ENCODE results near the gene OLFM1.

OLFM1 gene

GRCh38 chr9:135090547-135090946 lies 3.1 kb downstream of the OLFM1 start:
- no peak for DNase-seq

- DNase-seq: no peak
These were observed 4.1 kb downstream of the OLFM1 start for GRCh38 chr9:135091545-135091944.

- DNase-seq: no peak
These were observed 5.6 kb downstream of the OLFM1 start for GRCh38 chr9:135093111-135093510.

DNA sequence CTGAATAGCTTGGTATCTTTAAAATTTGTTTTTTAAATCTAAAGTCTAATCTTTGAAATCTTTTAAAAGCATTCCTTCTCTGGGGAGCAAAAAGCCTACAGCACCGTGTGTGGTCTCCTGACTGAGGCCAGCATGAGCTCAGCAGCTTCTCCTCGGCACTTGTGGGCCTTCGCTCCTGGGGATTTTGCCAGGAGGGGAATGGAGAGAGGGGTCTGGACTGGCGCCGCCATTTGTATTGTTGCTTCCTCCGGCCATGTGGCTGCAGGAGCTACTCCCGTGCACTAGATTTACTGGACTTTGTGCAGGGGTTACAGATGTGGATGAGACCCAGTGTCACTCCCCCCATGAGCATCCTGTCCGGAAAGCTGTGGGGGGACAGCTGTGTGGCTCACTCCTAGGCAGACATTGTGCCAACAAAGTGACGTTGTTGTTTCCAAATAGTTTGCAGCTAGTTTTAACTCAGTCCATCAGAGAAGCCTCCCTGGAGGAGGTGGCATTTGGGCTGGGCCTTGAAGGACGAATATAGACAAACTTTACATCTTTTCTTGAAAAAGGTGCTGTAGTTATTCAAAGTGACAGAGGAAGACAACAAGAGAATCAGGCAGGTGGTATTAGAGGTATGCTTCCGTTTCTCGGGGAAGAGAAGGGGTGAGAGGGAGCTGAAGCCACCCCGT lies 6.6 kb downstream of the OLFM1 start:
- no peak for DNase-seq

DNA sequence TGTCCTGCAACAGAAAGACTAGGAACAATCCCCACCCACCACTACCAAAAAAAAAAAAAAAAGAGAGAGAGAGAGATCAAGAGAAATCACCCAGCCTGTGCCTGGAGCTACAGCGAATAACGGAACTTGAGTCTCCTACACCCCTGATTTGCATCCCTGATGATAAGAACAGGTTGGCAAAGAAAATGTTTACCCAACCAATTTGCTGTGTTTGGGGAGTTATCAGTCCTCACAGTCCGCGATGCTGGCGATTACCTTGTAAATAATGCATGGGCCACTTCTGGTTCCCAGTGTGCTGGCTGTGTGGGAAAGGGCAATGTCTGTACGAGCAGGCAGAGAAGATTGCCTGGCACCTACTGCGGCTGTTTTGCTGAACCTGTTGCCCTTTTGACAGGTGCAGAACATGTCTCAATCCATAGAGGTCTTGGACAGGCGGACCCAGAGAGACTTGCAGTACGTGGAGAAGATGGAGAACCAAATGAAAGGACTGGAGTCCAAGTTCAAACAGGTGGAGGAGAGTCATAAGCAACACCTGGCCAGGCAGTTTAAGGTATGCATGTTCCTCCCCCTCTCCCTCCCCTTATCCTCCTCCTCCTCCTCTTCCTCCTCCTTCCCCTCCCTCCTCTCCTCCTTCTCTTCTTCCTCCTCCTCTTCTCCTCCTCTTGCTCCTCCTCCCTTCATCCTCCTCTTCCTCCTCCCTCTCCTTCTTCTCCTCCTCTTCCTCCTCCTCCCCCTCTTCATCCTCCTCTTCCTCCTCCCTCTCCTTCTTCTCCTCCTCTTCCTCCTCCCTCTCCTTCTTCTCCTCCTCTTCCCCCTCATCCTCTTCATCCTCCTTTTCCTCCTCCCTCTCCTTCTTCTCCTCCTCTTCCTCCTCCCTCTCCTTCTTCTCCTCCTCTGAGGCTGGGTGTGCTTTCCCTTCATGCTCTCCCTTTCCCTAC lies 8.3 kb downstream of the OLFM1 start:
- DNase-seq: no peak

GRCh38 chr9:135096408-135096895 lies 9.0 kb downstream of the OLFM1 start:
- no peak for DNase-seq

DNA sequence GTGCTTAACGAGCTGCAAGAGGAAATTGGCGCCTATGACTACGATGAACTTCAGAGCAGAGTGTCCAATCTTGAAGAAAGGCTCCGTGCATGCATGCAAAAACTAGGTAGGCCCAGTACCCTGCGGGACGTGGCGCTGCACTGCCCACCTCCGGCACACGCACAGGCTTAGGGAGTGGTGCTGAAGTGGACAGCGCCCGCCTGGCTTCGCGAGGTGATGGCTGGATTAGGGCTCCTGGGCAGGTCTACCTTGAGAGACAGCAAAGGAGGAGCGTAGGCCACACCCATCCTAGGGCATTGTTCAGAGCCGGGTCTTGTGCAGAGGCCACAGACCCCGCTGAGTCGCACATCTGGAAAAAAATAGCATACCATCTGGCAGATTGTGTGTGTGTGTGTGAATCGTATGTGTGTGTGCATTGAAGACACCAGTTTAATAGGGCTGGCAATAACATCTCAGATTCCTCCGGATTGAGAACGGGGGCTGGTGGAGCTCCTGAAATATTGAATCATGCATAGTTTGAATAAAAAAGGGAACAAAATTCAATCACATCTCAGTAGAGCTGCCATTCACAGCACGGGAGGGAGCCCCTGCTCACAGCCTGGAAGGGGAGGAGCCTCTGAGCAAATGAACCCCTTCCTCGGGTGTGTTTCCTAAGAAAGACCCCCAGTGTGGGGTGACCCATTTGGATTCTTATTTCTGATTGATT lies 11.1 kb downstream of the OLFM1 start:
- DNase-seq: no peak

DNA sequence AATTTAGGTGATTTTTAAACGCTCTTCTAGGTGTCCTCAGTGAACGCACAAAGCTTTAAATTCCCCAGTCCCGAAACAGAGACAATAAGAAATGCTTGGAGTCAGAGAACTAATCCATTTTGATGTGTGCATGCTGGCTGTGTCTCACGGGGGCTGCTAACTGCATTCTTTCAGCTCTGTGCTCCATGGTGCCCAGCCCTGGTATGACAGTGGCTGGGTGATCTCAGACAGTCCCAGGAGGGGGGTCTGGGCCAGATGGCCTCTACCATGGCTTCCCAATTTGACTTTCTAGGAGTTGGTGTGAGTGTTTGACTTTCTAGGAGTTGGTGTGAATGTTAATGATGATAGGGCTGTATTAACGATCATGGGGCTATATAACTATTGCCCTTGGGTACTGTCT lies 12.1 kb downstream of the OLFM1 start:
- no peak for DNase-seq

- DNase-seq: no peak
These were observed 12.8 kb downstream of the OLFM1 start for GRCh38 chr9:135100241-135100681.

GRCh38 chr9:135100725-135101410 lies 13.4 kb downstream of the OLFM1 start:
- DNase-seq: no peak

- no peak for DNase-seq
These were observed 14.0 kb downstream of the OLFM1 start for GRCh38 chr9:135101486-135101885.

DNA sequence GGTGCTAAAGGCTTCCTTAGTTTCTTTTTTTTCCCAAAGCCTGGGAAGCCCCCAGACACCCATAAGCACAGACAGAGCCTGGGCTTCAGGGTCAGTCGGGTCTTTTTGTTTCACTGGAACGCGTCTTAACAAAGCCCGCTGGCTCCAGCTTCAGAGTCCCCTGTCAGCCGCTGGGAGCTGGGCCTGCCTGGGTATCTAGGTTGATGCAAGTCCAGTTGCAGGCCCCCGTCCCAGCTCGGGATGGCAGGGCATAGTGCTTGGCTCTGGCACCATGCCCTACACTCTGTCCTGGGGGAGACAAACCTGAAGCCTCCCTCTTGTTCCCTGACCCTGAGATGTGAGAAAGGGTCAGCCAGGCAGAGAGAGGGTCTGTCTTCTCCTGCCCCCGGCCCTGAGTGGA lies 14.5 kb downstream of the OLFM1 start:
- no peak for DNase-seq

DNA sequence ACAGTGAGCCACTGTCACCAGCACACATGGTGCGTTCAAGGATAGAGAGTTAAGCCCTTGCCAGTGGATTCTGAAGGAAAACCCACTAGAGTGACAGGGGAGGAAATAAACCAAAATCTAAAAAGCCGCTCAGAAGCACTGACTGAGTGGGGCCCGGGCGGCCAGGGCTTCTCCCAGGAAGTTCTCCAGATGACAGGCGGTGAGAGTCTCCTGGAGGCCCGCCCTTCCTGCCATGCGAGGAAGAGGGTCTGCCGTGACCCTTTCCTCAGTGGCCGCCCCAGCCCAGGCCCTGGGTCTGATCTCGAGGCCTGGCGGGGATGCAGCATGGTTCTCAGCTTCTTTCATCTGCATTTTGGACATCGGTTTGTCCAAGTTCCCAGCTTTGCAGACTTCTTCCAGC lies 14.9 kb downstream of the OLFM1 start:
- DNase-seq: no peak

DNA sequence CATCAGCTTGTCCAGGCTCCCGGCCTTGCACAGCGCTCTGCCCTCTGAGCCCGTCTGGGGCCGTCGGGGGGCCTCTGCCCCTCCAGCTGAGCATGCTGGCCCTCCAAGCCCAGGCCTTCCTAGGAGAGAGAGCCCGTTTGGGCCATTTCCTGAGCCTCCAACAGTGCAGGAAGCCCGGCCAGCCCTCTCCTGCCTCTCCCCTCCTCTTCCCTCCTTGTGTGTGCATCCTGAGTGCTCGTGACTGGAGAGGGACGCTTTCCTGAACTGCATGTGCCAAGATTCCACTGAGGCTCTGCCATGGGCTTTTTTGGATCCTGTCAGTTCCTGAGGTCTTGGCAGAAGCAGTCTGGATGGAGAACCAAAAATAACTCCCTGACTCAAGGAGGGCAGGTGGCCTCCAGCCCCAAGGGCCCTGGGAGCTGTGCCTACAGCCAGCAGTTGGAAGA lies 15.6 kb downstream of the OLFM1 start:
- no peak for DNase-seq

- DNase-seq: no peak
These were observed 16.6 kb downstream of the OLFM1 start for GRCh38 chr9:135103931-135104639.

- no peak for DNase-seq
These were observed 17.3 kb downstream of the OLFM1 start for GRCh38 chr9:135104761-135105160.

DNA sequence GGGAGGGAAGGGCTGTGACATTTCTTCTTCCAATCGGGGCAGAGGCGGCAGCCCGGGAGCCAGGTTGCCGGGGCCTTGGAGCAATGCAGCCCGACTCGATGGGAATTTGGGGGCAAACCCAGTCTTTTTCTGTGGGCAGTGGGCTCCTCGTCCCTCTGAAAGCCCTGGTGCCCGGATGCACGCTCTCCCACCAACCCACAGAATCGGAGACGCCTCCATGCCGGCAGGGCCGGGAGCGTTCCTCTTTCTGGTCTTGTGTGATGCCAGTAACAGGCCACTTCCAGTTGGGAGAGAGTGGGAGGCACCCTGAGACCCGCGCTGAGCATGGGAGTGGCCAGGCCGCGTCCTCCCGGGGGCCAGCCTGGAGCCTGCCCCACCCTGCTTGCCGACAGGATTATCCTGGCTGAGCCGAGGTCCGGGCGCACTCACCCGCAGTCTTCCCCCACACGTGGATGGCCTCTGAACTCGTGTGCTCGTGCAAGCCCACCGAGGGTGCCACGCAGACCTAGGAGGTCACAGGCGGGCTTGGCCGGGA lies 17.8 kb downstream of the OLFM1 start:
- no peak for DNase-seq

DNA sequence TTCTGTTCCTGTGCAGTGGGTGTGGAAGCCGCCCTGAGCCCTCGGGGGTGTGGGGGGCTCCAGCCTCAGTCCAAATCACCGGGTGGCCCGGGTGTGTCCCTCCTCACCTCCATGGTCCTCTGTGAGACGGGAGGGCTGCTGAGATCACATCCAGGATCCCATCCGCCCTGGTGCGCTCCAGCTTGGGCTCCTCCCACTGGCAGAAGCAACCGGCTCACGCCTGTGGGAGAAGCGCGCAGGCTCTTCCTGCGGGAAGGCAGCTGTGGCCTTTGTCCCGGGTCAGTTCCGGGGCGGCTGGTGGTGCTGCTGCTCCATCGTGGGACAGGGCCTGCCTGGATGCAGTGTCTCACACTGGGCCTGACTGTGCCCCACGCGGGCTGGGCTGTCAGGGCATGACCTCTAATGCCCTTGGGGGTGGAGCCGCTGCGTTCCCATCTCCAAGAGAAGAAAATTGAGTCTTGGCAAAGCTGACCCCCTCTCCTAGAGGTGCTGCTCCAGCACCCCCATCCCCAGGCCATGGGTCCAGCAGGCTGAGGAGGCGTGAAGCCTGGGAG lies 18.5 kb downstream of the OLFM1 start:
- no peak for DNase-seq

- DNase-seq: no peak
These were observed 19.2 kb downstream of the OLFM1 start for GRCh38 chr9:135106551-135107270.

GRCh38 chr9:135107581-135108235 lies 20.2 kb downstream of the OLFM1 start:
- no peak for DNase-seq
